Ramos (cell line): Measurements from ENCODE around the gene PRPF40B.

Experiments
- in situ Hi-C: fragments of 300-500 bp; cut with MboI; formaldehyde crosslinking; loops from one replicate; pipeline ENCODE4 v1.14.3; 2022; ENCODE audit warnings: low sequenced_read_pairs; ENCODE audit not compliant: unreplicated experiment

Gene PRPF40B

DNA sequence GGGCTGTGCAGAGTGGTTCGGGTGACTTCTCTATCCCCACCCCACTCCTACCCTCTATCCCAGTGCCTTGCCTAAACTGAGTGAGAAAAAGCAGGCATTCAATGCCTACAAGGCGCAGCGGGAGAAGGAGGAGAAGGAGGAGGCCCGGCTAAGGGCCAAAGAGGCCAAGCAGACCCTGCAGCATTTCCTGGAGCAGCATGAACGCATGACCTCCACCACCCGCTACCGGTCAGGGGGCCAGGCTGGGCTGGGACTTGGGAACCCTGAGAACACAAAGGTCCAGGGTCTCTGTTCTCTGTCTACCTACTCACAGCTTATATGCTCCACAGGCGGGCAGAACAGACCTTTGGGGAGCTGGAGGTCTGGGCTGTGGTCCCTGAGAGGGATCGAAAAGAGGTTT, 11.7 kb downstream of the PRPF40B start:
- in situ Hi-C loops = no loop called here

DNA sequence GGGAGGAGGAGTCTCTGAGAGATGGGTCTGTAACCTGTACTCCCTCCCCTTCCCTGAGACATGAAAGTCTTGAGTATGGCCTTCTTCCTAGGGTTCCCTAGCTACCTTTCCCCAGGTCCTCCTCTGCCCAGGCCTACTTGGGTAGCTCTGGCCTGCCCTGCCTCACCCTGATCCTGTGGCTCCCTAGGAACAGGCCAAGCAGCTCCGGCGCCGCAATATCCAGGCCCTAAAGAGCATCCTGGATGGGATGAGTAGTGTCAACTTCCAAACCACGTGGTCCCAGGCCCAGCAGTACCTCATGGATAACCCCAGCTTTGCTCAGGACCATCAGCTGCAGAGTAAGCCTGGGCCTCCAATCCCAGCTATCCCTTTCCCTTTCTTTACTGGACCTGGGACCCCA, 12.3 kb downstream of the PRPF40B start:
- in situ Hi-C loops = no loop called here

DNA sequence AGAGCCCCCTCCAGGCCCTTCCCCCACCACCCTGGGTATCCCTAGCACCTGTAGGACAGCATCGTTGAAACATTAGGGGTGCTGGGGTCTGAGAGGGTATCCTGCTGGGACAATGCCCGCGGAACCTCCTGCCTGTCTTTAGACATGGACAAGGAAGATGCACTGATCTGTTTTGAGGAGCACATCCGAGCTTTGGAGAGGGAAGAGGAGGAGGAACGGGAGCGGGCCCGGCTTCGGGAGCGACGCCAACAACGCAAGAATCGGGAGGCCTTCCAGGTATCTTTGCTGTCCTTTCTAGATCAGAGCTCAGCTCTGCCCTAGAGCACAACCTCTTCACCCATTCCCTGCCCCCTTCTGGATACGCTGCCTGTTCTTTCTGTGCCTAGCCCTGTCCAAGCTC, 13.2 kb downstream of the PRPF40B start:
- in situ Hi-C loops = no loop called here

- in situ Hi-C loops = no loop called here
Observed at GRCh38 chr12:49636979-49637755, 13.8 kb downstream of the PRPF40B start.

- in situ Hi-C loops = loop anchor here (5.0 kb wide), 1 partner anchor 65 kb away; the partner anchor contains the start of gene FMNL3
Observed at GRCh38 chr12:49641748-49642369, 18.5 kb downstream of the PRPF40B start.

- in situ Hi-C loops = loop anchor here (5.0 kb wide), 1 partner anchor 65 kb away; the partner anchor contains the start of gene FMNL3
Observed at GRCh38 chr12:49642370-49642802, 19.0 kb downstream of the PRPF40B start.

DNA sequence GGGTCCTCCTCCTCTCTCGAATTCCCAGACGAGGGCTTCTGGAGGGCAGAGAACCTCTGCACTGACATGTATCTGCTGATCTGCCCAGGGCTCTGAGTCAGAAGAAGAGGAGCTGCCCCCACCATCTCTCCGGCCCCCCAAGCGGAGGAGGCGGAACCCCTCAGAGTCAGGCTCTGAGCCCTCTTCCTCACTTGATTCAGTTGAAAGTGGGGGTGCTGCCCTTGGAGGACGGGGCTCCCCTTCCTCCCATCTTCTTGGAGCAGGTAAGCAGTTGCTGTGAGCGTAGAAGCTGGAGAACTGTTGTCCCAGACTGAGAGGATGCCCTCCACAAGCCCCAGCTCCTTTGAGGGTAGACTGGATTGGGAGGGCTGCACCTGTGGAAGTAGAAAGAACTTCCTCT, 19.8 kb downstream of the PRPF40B start:
- in situ Hi-C loops = loop anchor here (5.0 kb wide), 1 partner anchor 64 kb away; the partner anchor contains the start of gene FMNL3

DNA sequence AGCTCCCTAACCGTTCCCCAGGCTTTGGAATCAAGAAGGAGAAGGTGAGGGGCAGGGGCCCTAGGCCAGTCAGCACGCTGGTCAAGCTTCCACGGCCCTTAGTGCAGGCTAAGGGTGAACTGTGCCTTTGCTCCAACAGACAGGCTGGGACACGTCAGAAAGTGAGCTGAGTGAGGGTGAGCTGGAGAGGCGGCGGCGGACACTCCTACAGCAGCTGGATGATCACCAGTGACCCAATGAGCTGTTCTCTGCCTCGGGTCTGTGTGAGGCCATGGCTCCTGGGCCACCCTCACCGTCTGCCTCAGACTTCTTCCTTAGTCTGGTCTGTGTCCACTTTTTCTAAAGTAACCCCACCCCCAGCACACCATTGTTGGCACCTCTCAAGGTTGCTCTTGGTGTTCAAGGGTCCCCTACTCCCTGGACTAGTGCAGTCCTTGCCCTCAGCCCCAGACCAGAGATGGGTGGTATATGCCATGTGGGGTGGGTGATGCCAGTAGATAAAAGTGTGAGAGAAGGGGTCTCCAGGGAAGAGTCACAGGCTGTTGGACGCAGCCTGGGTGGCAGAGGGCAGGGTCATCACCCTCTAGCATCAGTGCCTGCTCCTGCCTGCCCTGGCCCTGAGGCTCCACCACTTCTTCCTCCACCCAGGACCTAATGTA, 20.7 kb downstream of the PRPF40B start:
- in situ Hi-C loops = loop anchor here (5.0 kb wide), 1 partner anchor 63 kb away; the partner anchor contains the start of gene FMNL3

- in situ Hi-C loops = loop anchor here (5.0 kb wide), 1 partner anchor 63 kb away; the partner anchor contains the start of gene FMNL3
Observed at GRCh38 chr12:49644620-49644994, 21.2 kb downstream of the PRPF40B start.

GRCh38 chr12:49645146-49646039, 22.0 kb downstream of the PRPF40B start:
- in situ Hi-C loops = no loop called here

GRCh38 chr12:49646331-49646830, 23.0 kb downstream of the PRPF40B start:
- in situ Hi-C loops = no loop called here

DNA sequence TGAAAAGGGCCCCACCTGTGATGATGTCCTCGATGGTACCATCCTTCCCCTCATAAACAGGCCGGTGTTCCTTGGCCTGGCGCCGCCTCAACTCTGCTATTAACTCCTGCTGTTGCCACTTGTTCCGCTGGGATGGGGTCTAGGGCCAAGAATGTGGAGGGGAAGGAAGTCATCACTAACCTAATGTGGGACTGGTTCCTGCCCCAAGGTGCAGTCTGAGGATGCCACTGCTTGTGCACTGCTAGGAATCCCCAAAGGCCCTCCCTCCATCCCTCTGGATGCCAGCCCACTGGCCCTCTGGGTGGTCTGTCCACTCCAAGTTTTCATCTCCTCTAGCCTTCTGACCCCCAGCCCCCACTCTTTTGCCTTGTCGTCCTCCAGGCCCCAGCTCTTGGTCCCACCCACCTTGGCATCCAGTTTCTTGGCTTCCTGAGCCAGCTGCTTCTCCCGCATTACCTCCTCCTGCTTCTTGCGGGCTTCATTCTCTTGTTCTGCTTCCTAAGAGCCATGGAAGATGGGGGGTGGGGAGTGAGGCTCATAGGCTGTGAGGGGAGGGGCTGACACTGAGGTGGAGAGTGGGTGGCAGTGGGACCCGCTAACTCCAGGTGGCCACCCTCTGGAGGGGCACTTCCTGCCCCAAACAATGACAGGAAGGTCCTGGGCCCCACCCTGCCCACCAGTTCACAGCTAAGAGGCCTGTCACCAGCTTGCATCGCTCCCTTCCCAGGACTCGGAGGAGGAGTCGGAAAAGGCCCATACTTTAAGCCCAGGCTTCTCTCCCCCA, 23.7 kb downstream of the PRPF40B start:
- in situ Hi-C loops = no loop called here

GRCh38 chr12:49647827-49648711, 24.7 kb downstream of the PRPF40B start:
- in situ Hi-C loops = no loop called here

DNA sequence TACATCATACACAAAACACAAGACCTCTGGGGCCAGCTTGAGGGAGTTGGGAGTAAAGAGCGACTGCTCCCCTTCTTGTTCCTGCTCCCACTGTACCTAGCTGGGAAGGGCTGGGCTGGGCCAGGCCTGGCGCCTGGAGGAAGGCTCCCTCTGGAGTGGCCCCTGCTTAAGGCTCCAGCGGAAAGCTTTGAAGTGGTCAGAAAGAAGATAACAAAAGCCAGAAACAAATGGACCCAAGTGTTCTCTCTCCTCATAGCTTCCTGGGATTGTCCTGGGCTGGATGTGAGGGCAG, 25.3 kb downstream of the PRPF40B start:
- in situ Hi-C loops = no loop called here

GRCh38 chr12:49649445-49649844, 26.1 kb downstream of the PRPF40B start:
- in situ Hi-C loops = no loop called here

- in situ Hi-C loops = no loop called here
Observed at GRCh38 chr12:49649892-49650291, 26.5 kb downstream of the PRPF40B start.

DNA sequence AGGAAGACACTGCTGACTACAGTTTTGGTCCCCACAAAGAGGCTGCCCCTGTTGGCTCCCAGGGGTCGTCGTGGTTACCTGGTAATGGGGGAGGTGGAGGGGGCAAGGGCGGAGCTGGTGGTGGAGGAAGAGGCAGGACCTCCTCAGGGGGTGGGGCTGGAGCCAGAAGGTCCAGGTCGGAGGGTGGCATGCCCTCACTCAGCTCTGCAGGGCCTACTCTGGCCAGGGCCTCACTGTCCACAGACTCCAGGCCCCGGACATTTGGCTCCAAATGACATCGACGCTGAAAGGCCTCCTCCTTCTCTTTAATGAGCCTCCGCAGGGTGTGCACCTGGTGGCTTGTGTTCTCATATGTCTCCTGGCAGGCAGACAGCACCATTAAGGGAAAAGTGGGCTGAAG, 28.5 kb downstream of the PRPF40B start:
- in situ Hi-C loops = no loop called here

DNA sequence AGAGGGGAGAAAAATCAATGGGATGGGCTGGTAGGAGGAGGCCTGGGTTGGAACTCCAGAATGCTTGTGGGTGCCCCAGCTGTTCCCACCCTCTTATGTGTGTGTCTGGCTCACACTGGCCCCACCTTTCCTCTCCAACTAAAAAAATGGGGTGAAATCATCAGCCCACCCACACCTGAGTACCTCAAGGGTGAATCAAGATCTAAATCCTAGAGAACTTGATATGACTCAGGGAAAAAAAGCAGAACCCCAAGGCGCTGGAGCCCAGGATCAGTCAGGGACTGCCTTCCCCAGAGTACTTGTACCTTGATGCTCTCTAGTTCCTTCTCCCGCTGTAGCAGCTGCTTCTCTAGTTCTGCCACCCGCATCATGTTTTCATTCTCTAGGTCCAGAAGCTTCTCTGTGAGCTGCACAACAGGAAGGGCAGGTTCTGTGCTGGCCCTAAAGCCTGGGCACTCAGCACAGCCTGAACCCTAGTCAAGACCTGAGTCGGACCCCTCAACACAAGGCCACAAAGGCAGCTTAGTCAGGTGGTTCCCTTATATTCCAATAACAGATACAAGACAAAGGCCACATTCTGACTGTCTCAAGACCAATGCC, 29.7 kb downstream of the PRPF40B start:
- in situ Hi-C loops = no loop called here
